ENCODE results near the gene CCDC18.
"Not testable (repeated sequence)": the region's sequence is repeated elsewhere in the genome, so short reads cannot be mapped to it uniquely, and the experiment has no call there.

The CCDC18 gene
- 20.9 to 36.1 (median 24.3) reads per million in 3 experiments for total RNA-seq

GRCh38 chr1:93180723-93181613 lies at the start of gene CCDC18:
TSS of gene CCDC18 (plus strand) at chr1:93180724. CDS start at chr1:93183362, 2,638 bp downstream.
- no peak for DNase-seq

- DNase-seq, result no peak
Measured at GRCh38 chr1:93132638-93133037, 47.9 kb upstream of the CCDC18 start.

- no peak for DNase-seq
Measured at GRCh38 chr1:93136445-93136844, 44.1 kb upstream of the CCDC18 start.

GRCh38 chr1:93137604-93138292 lies 42.8 kb upstream of the CCDC18 start:
- DNase-seq, result no peak

GRCh38 chr1:93140106-93140505 lies 40.4 kb upstream of the CCDC18 start:
- no peak for DNase-seq

- DNase-seq, result no peak
Measured at GRCh38 chr1:93142161-93142560, 38.4 kb upstream of the CCDC18 start.

GRCh38 chr1:93143136-93143535 lies 37.4 kb upstream of the CCDC18 start:
- DNase-seq, result no peak

GRCh38 chr1:93143769-93144168 lies 36.8 kb upstream of the CCDC18 start:
- no peak for DNase-seq

- DNase-seq, result no peak
Measured at GRCh38 chr1:93148001-93148400, 32.5 kb upstream of the CCDC18 start.

GRCh38 chr1:93150729-93151128 lies 29.8 kb upstream of the CCDC18 start:
- no peak for DNase-seq

GRCh38 chr1:93151474-93151873 lies 29.1 kb upstream of the CCDC18 start:
- no peak for DNase-seq

- no peak for DNase-seq
Measured at GRCh38 chr1:93152835-93153234, 27.7 kb upstream of the CCDC18 start.

- no peak for DNase-seq
Measured at GRCh38 chr1:93154898-93155297, 25.6 kb upstream of the CCDC18 start.

- DNase-seq, result no peak
Measured at GRCh38 chr1:93155335-93155734, 25.2 kb upstream of the CCDC18 start.

- no peak for DNase-seq
Measured at GRCh38 chr1:93159337-93159736, 21.2 kb upstream of the CCDC18 start.

- not testable (repeated sequence) for DNase-seq
Measured at GRCh38 chr1:93163314-93163713, 17.2 kb upstream of the CCDC18 start.

- no peak for DNase-seq
Measured at GRCh38 chr1:93164816-93165215, 15.7 kb upstream of the CCDC18 start.

GRCh38 chr1:93165895-93166294 lies 14.6 kb upstream of the CCDC18 start:
- not testable (repeated sequence) for DNase-seq

GRCh38 chr1:93167006-93167405 lies 13.5 kb upstream of the CCDC18 start:
- no peak for DNase-seq

- DNase-seq, result not testable (repeated sequence)
Measured at GRCh38 chr1:93170141-93170678, 10.3 kb upstream of the CCDC18 start.

- DNase-seq, result no peak
Measured at GRCh38 chr1:93171549-93172034, 8.9 kb upstream of the CCDC18 start.

- DNase-seq, result no peak
Measured at GRCh38 chr1:93172778-93173177, 7.7 kb upstream of the CCDC18 start.

GRCh38 chr1:93174638-93175037 lies 5.9 kb upstream of the CCDC18 start:
- DNase-seq, result not testable (repeated sequence)

GRCh38 chr1:93177991-93178390 lies 2.5 kb upstream of the CCDC18 start:
- no peak for DNase-seq
